Lung microvascular endothelial cell (primary cell): ENCODE data around the gene FSTL5. TPM values are rescaled to one million over a fixed set of nuclear protein-coding genes. Genes with fewer than 3 reads are reported as not detected.

Experiments
- DNase-seq, 2 donors: peaks; one replicate each; pipeline versions ENCODE4 v3.0.0 to v3.0.0-alpha.2; 2010; ENCODE audit warnings: low read depth in 2 of 2
- total RNA-seq: library from RNA; depleted of rRNA; stranded (reverse); fragments of >200 nt; gene quantifications from 2 replicates; pipeline ENCODE4 v1.2.1, GENCODE V29; 2014

Gene FSTL5
- total RNA-seq, 1 donor from 2014 or later = not detected

DNA sequence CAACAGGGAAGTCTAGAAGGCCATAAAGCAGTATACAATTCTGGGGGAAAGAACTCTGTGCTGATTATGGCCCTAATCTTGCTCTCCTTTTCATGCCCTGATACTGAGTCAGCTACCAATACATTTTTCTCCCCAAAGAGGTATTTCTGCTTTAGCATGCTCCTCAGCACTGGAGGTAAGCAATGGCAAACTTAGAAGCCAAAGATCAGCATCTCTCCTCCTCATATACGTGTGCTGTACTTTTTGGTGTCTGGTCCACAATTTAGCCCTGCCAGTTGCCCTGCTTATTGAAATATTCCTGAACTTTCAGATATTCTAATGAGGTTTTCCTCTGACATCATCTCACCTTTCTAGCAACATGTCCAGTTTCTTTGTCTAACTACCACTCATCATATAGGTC is 226.2 kb downstream of the FSTL5 start:
- no peak for DNase-seq

DNA sequence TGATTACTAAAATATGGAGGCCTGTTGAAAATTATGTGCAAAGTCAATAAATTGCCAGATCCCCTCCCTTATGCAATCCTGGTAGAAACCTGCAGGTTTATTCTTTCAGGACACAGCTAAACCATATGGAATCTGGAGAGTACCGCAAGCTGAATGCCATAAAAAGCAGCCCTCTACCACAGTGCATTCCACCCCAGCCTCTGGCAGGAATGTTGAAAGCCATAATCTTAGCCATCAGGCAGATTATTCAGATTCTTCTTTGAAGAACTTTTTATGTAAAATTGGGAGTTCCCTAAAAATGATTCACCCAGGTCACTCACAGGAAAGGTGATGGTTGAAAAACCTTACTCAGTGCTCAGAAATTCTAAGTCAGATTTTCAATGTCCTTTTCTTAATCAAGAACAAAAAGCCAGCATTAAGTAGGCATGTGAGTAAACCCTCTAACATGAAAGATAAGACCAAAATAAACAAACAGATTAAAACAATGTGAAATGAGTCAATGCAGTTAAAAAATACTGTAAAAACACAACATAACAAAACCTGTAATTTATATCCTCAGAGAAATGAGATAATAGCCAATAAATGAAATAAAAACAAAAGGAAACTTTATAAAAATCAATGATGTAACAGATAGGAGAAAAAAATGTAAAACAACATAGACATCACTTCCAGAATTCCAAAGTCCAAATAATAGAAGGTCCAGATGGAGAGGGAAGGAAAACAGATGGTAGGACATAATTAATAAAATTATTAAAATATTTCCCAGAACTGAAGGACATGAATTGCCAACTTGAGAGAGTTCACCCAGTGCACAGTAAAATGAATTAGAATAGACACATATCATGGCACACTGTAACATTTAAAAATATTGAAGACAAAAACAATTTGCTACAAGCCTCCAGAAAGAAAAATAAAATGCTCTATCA is 226.9 kb downstream of the FSTL5 start:
- DNase-seq = no peak

DNA sequence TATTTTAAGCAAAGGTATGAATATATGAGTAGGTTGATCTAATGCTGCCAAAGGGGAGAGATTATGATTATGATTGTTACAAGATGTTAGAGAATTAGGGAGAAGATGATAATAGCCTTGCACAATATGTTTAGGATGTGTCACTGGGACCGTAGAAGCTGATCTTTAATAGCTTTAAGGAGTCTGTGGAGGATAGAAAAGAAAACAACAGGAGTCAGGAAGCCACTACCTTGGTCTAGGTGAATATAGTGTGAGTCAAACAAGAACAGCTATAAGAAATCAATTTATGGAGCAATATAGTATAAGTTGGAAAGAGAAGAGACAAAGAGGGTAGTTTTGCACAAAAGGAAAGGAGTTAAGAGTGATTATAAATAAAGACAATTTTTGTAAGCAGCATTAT is 232.7 kb downstream of the FSTL5 start:
- DNase-seq = no peak

DNA sequence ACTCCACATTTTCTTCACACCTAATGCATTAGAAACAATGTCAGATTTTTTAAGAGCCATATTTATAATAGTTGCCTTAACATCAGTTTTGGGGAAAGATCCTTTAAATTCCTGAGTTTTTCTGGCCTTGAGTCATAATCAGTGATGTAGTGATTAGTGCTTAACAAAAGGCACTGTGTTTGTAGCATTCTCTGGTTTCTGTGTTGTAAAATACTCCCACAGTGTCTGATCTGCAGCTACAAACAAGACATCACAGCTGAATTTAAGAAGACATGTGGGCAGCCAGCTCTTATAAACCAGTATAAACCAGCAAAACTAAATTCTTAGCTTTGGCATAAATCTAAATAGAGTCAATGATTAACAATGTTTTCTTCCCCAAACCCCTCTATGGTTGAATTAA is 233.8 kb downstream of the FSTL5 start:
- DNase-seq = no peak

DNA sequence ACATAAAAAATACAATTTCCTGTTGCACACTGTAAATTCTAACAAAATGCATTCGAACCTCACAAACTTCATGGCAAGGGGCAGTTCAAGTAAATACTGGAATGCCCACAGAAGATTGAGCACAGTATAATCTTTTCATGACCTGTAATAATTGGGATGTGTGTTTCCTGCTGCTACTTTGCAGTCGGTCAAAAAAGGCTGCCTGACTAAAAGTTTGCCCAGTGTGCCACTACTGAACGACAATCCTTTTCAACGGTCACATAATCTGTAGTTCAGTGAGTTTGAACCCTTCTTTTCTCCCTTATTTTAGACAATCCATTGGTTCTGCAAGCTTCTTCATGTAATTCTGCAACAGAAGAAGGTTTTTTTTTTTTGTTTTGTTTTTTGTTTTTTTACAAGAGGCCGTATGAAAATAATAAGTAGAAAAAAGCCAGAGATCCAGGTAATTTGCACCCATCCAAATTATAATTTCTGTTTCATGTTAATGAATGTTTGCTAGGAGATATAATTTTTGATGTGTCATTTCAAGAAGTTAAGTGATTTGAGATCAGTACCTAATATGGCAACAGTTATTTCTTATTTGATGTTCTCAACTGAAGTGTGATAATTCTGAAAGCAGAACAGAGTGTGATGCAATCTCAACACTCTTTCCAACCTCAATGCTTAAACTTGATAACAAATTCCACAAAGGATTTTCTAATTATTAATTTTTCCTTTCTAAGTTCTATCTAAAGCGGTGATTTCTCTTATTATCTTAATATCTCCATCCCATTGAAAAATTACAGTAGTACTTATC is 237.6 kb downstream of the FSTL5 start:
- no peak for DNase-seq

DNA sequence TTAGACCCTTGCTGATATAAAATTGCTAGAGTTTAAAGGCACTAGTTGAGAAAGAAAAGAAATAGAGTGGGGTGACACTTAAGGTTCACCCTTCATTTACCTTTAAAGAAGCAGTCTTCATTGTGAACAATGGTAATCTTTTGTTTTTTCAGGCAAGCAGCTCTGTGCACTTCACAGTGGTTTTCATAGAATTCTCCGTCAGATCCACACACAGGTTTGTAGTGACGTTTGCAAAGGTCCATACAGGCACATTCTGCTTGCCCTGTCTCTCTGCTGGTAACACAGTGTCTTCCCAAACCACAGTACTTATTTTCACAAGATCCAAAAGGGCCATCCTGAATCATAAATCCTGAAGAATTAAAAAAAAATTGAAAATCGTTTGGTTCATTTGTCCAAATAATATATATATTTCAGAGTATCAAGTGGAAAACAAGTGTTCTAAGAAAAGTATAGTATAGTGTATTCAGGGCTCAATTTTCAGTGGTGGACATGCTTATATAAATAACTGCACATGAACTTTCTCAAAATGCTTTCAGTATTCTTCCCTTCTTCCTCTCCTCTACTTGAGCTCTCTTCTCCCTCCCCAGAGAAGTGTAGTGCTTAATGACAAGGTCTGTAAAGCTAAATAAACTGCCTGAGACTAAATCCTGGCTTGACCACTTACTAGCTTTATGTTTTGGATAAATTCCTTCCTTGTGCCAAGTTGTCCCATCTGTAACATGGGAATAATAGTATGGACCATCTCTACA is 243.3 kb downstream of the FSTL5 start:
- DNase-seq = no peak

DNA sequence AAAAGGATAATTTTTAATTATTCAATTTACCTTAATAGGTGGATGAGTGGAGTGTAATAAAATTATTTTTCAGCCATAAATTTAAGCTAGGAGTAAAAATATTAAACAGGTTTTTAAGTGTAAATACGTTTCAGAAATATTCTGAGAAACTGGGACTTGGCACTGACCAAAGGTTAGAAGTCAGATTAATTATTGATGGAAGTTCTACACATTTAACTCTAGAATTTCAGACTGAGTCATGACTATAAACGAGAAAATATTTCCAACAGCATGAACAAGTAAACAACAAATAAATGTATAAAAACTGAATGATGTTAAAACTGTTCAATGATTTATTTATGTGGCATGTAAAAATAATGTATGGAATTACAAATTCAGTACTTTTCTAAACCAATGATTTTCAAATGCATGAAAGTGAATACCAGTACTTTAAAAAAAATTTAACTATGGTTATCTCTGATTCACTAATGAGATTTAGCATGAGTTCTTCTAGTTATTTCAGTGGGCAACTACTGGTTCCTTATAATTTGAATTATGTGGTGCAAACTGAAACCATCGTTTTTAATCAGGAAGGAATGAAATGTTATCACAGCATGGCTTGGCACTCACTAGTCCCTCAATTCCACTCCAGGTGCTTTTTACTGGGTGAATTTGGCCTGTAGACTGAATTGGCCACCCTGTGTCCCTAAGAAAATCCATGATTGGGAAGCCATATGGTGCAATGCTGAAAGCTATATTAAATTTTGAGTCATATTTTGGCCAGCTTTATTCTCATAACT is 244.2 kb downstream of the FSTL5 start:
- no peak for DNase-seq

DNA sequence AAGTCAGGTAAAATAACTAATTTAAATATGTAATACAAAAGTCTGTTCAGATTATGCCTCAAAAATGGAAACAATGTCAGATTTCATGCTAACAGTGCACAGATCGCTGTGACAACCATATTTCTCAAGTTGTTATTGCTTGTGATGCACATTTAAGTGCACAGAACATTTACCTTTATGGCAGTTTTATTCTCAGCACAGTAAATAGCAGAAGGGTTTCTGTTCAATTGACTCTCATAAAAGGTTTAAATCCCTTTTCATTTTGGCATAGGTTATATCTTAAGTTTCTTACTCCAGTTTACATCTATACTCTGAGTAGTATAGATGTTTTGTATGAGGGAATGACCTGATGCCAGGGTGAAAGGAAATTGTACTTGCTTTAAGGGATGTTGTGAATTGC is 247.8 kb downstream of the FSTL5 start:
- DNase-seq = no peak

DNA sequence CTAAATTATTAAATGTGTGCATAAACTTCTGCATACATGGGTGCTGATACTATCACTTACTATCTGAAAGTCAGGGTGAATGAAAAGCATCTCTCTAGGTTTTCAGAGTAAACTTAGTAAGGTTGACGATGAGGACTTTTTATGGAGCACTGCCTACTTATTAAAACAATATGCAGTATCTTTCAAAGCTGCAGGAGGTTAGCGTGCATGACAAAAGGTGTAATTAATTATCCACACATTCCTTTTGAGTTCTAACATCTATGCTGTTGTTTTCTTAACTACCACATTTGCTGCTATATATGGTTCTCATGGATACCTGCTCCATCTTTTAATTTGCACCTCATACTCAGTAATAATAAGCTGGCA is 256.2 kb downstream of the FSTL5 start:
- DNase-seq = no peak

DNA sequence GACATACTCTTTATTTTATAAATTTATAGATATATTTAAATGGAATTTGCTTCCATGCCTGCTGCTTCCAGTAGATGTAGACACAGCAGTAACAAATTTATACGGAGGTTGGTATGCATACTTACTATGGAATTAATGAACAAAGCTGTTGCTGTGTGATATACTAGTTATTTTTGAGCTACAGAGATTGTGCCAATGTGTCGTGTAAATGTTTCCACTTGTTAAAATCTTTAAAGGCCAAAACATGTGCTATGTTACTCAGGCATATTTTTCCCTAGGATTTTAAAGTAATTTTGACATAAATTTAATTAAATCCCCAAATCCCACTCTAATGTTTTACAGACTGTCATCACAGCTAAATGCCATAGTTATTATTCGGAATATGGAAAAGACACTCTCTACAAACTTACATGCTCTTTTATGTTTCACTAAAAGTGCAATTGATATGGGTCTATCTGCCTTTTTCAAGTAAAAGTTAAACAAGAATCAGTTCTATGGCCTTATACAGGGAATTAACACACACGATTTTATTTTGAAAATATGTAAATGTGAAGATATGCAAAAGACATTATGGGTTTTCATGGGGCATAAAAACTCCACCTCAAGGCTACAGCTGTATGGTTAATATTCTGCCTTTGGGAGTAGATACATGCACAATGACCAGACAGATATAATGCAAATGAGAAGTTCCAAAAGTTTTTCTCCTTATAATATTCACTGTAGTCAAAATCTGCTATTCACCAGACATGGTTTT is 256.8 kb downstream of the FSTL5 start:
- DNase-seq = no peak

DNA sequence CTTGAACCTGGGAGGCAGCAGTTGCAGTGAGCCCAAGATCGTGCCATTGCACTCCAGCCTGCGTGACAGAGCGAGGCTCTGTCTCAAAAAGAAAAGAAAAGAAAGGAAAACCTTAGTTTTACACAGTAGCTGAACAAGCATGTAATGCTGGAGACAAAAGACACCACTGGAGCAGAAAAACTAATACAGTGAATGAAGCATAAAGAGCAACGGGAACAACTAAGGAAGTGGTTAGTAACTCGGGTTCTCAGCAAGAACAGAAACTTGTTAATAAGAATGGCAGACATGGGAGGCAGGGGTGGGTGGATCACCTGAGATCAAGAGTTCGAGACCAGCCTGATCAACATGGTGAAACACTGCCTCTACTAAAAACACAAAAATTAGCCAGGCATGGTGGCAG is 263.7 kb downstream of the FSTL5 start:
- DNase-seq = no peak

DNA sequence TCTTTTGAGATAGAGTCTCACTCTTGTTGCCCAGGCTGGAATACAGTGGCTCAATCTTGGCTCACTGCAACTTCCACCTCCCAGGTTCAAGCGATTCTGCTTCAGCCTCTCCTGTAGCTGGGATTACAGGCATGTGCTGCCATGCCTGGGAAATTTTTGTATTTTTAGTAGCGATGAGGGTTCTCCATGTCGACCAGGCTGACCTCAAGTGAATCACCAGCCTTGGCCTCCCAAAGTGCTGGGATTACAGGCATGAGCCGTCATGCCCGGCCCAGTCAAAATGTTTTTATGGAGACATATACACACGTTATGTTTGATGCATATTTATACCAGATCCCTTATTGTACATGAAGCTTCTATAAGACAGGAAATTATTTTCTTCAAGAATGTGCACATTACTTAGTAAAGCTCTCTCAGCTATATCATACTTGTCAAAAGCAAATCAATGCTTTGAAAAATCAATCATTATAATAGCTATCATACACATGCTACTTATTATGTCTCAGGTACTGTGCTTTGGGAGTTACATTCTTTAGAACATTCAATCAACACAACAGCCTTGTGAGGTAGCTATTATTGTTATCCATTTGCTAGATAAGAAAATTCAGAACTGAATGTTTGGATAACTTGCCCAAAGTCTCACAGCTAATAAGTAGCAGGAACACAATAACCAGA is 269.2 kb downstream of the FSTL5 start:
- DNase-seq = no peak

DNA sequence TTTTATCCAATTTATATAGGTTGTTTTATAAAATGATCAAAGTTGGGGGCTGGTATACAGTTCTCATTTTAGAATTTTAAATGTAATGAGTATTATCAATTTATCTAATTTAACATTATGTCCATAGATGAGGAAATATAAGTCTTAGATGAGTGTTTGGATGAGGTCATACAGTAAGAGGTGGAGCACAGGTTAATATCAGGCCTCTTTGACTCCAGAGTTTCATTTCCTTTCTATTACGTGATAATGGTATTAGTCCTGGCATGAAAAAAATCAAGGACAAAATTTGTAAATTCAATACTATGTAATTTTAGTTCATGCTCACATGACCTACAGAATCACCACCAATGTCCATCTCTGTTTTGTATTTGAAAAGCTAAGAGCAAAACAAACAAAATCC is 269.8 kb downstream of the FSTL5 start:
- no peak for DNase-seq

DNA sequence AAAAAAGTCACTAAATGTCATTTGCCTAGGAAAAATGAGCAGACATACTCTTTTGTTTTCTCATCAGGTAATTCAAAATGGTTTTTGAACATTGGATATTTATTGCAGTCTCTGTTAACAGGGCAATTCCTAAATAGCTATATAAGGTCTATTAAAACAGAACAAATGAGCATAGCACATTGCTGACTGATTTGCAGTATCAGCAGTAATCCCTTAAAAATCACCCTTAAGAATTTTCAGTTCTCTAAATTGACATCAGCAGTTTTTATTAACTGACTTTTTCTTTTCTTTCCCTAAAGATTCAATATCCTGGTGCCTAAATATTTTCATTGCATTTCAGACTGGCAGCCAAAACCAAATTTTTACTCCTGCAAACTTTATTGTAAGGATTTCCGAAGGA is 270.2 kb downstream of the FSTL5 start:
- DNase-seq = no peak

DNA sequence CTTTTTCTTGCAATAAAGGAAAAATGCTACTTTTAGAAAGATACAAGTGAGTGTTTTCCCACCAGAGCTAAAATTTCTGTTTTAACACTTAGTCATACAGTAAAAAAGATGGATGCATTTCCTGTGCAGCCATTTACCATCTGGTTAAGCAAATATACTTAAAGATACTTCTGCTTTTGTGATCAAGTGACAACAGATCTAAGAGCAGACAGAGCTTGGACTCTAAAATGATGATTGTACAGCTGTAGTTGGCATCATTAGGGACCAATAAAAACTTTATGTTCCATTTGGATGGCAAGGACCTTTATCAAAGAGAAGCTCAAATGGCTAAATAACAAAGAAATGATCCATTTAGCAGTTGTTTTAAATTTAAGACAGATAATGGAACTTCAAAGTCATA is 270.8 kb downstream of the FSTL5 start:
- no peak for DNase-seq

DNA sequence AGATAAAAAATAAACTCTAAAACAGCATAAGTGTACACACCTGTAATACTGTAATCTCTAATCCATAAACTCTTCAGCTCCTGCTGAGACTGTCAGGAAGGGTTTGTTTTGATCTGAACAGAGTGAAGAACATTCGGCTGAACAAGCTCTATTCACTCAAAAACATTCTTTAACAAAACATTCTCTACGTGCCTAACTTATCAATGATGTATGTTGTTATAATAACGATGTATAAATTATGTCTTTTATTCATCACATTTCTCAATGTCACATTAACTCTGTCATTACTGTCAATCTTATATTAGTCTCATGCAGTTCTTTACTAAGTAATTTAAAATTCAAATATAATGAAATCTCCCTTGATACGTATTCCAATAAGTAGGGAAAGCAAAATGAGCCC is 280.6 kb downstream of the FSTL5 start:
- DNase-seq = no peak

DNA sequence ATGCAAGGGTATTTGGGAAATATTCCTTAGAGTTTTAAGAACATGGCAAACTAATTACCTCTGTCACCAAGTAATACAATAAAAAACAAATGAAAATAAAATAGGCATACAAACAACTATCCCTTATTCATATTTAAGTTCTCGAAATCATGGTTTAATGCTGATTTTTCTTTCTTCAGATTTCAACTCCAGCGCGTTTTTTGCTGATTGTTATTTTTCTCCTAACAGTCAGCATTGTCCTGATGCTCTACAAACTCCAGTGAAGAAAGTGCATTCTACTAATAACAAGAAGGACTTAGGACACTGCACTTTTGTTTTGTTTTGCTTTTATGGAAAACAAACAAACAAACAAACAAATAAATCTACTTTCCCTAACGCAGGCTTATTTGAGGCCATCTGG is 282.4 kb downstream of the FSTL5 start:
- DNase-seq = no peak

DNA sequence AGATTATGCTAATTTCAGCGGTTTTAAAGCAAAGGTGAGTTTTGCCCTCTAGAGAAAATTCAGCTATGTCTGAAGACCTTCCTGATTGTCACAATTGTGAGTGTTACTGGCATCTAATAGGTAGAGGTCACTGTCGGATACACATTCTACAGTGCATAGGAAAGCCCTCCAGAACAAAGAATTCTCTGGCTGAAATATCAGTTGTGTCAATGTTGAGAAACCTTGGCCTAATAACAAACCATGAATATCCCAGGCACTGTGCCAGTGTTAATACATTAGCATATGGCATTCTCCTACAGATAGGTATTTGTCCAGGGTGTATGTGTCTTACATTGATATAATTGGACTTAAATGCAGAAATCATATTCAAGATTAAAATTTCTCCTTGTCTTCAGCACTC is 294.3 kb downstream of the FSTL5 start:
- DNase-seq = no peak

DNA sequence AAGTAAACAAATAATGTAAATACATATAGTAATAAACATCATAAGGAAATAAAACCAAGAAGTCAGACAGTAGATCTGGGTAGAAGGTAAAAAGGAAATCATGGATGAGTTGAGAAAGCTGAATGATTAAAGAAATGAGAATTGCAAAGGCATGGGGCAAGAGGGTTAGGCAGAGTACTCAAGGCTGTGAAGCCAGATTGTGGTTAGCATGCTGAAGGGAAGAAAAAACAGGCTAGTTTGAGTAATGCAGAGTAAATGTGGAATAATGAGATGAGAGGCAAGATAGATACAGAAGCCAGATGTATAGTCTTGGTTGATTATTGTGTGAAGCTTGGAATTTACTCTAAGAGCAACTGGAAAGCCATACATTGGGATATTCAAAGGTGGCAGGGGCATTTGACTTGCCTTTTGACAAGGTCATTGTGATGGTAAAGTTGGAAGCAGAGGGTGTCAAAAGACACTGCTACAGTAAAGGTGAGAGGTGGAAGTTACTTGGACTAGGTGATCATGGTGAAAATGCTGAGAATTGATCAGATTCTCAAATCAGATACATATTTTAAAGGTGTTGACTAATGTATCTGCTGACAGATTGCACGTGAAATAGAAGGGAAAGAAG is 307.0 kb downstream of the FSTL5 start:
- no peak for DNase-seq

DNA sequence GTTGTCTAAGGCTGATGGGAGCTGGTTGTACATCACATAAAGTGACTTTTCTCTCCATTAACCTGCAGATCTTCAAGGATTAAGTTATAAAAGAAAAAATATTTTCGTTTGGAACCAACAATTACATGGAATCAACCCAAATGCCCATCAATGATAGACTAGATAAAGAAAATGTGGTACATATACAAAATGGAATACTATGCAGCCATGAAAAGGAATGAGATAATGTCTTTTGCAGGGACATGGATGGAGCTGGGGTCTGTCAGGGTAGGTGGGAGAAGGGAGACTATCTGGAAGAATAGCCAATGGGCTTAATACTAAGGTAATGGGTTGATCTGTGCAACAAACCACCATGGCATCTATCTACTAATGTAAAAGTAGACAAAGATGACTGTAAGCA is 313.2 kb downstream of the FSTL5 start:
- DNase-seq = no peak
